SK-N-SH treated with all-trans-retinoic acid at 6 μM for 48 hours (cell line): ENCODE results near the gene CDC42EP2.

Experiments used
- ATAC-seq: fragments of 200-7000 bp; cut with Tn5 transposase; 3 replicates; pipeline ENCODE4 v1.9.1; 2020; ENCODE audit warnings: mild to moderate bottlenecking, moderate library complexity
- ARNTL ChIP-seq: fragments of 450-650 bp; formaldehyde crosslinking; IDR thresholded peaks from 2 replicates; pipeline ENCODE4 v1.5.0; 2020; ENCODE audit warnings: low read depth, mild to moderate bottlenecking, moderate library complexity, borderline replicate concordance
- BACH2 ChIP-seq: fragments of 250-450 bp; sonication (Bioruptor Pico); IDR thresholded peaks from 2 replicates; pipeline ENCODE4 v1.9.0; 2021; ENCODE audit warnings: mild to moderate bottlenecking, borderline replicate concordance
- CSDC2 ChIP-seq: fragments of 250-450 bp; sonication (Bioruptor Pico); IDR thresholded peaks from 2 replicates; pipeline ENCODE4 v1.5.0; 2020; ENCODE audit warnings: mild to moderate bottlenecking, moderate library complexity
- ESRRG ChIP-seq: fragments of 250-450 bp; sonication (Bioruptor Pico); IDR thresholded peaks from 2 replicates; pipeline ENCODE4 v1.6.1; 2021; ENCODE audit warnings: mild to moderate bottlenecking
- GLIS3 ChIP-seq: fragments of 250-450 bp; sonication (Bioruptor Pico); IDR thresholded peaks from 2 replicates; pipeline ENCODE4 v1.5.0; 2020; ENCODE audit warnings: mild to moderate bottlenecking, moderate library complexity
- ISL1 ChIP-seq: fragments of 250-450 bp; sonication (Bioruptor Pico); IDR thresholded peaks from 2 replicates; pipeline ENCODE4 v2.1.2; 2022; ENCODE audit warnings: mild to moderate bottlenecking, moderate library complexity
- OSR1 ChIP-seq: fragments of 250-450 bp; sonication (Bioruptor Pico); IDR thresholded peaks from 2 replicates; pipeline ENCODE4 v1.8.0; 2022; ENCODE audit warnings: moderate library complexity, mild to moderate bottlenecking, inconsistent platforms
- POU6F1 ChIP-seq: fragments of 250-450 bp; sonication (Bioruptor Pico); IDR thresholded peaks from 2 replicates; pipeline ENCODE4 v1.8.0; 2021; ENCODE audit warnings: low read depth, mild to moderate bottlenecking, moderate library complexity, borderline replicate concordance
- PPARA ChIP-seq: fragments of 250-450 bp; sonication (Bioruptor Pico); IDR thresholded peaks from 2 replicates; pipeline ENCODE4 v1.5.0; 2020; ENCODE audit warnings: mild to moderate bottlenecking, borderline replicate concordance
- RARB ChIP-seq: fragments of 250-450 bp; sonication (Bioruptor Pico); IDR thresholded peaks from 2 replicates; pipeline ENCODE4 v1.8.0; 2021; ENCODE audit warnings: mild to moderate bottlenecking, moderate library complexity
- SNAI2 ChIP-seq: fragments of 250-450 bp; sonication (Bioruptor Pico); IDR thresholded peaks from 2 replicates; pipeline ENCODE4 v1.5.0; 2020; ENCODE audit warnings: mild to moderate bottlenecking, moderate library complexity
- TCF4 ChIP-seq: fragments of 250-450 bp; sonication (Bioruptor Pico); IDR thresholded peaks from 2 replicates; pipeline ENCODE4 v1.8.0; 2021; ENCODE audit warnings: mild to moderate bottlenecking, moderate library complexity, borderline replicate concordance
- TOX ChIP-seq: fragments of 250-450 bp; sonication (Bioruptor Pico); IDR thresholded peaks from 2 replicates; pipeline ENCODE4 v1.8.0; 2021; ENCODE audit warnings: mild to moderate bottlenecking, moderate library complexity, borderline replicate concordance
- ZC3H10 ChIP-seq: fragments of 250-450 bp; sonication (Bioruptor Pico); IDR thresholded peaks from 2 replicates; pipeline ENCODE4 v1.5.1; 2021; ENCODE audit warnings: mild to moderate bottlenecking, moderate library complexity
- ZFP3 ChIP-seq: fragments of 250-450 bp; sonication (Bioruptor Pico); IDR thresholded peaks from 2 replicates; pipeline ENCODE4 v1.5.0; 2020; ENCODE audit warnings: mild to moderate bottlenecking, moderate library complexity
- ZFP30 ChIP-seq: fragments of 450-650 bp; formaldehyde crosslinking; IDR thresholded peaks from 2 replicates; pipeline ENCODE4 v1.5.0; 2022; ENCODE audit warnings: mild to moderate bottlenecking, moderate library complexity
- ZNF565 ChIP-seq: fragments of 450-650 bp; formaldehyde crosslinking; conservative IDR thresholded peaks from 2 replicates; pipeline ENCODE4 v1.5.0; 2020; ENCODE audit warnings: low read depth, mild to moderate bottlenecking, moderate library complexity
- ZNF70 ChIP-seq: fragments of 450-650 bp; formaldehyde crosslinking; IDR thresholded peaks from 2 replicates; pipeline ENCODE4 v1.5.0; 2020; ENCODE audit warnings: mild to moderate bottlenecking, moderate library complexity
- ZNF8 ChIP-seq: fragments of 450-650 bp; formaldehyde crosslinking; IDR thresholded peaks from 2 replicates; pipeline ENCODE4 v1.5.0; 2020; ENCODE audit warnings: mild to moderate bottlenecking, moderate library complexity
- TF ChIP-seq, protein P1 (sequence below): fragments of 250-450 bp; sonication (Bioruptor Pico); IDR thresholded peaks from 2 replicates; pipeline ENCODE4 v1.5.1; 2020; ENCODE audit warnings: low read depth, mild to moderate bottlenecking, moderate library complexity
- TF ChIP-seq, protein P2 (sequence below): fragments of 250-450 bp; sonication (Bioruptor Pico); IDR thresholded peaks from 2 replicates; pipeline ENCODE4 v1.5.0; 2020; ENCODE audit warnings: mild to moderate bottlenecking, moderate library complexity
- TF ChIP-seq, protein P3 (sequence below): fragments of 250-450 bp; sonication (Bioruptor Pico); IDR thresholded peaks from 2 replicates; pipeline ENCODE4 v1.5.1; 2021; ENCODE audit warnings: mild to moderate bottlenecking, moderate library complexity
- TF ChIP-seq, protein P4 (sequence below): fragments of 250-450 bp; sonication (Bioruptor Pico); IDR thresholded peaks from 2 replicates; pipeline ENCODE4 v1.8.0; 2020; ENCODE audit warnings: mild to moderate bottlenecking, moderate library complexity, borderline replicate concordance

Gene CDC42EP2

DNA sequence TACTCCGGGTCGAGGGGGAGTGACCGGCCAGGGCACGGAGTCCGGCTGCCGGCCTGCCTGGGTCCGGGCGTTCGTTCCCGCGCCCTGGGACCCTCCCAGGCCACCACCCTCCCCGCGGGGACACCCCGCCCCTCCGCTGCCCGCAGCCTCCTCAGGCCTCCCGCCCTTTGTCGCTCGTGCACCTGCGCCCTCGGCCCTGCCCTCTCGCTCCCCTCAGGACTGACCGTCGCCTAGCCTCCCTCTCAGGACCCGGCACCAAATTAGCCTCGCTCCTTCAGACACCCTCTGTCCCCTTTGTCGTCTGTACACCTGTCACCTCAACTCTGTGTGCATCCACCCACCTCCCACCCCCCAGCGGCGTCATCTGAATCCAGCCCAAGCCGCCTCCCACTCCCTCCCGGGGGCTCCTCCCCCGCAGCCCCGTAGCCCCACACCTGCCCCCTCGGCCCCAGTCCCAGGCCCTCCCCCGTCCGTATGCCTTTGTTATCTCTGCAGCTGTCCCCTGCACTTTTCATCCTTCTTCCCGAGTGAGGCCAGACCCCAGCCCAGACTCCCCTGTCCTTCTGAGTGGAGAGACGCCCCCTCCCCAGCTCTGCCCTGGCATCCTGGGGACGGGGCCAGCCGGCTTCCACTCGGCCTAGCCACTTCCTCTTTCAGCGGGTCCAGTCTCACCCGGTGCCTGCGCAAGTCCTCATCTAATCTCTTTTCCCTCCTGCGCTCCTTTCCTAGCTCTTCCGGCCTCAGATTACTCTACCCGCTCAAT, 40.5 kb downstream of the CDC42EP2 start:
- TF ChIP-seq SNAI2 (CRISPR knock-in tag) (no peak), ZFP3 (CRISPR knock-in tag) (no peak), ZNF565 (no peak), BACH2 (CRISPR knock-in tag) (no peak), RARB (no peak), GLIS3 (no peak), POU6F1 (CRISPR knock-in tag) (no peak), ESRRG (CRISPR knock-in tag) (no peak), ZC3H10 (CRISPR knock-in tag) (no peak), TCF4 (CRISPR knock-in tag) (no peak), CSDC2 (CRISPR knock-in tag) (no peak)
- TF ChIP-seq, protein P1, sequence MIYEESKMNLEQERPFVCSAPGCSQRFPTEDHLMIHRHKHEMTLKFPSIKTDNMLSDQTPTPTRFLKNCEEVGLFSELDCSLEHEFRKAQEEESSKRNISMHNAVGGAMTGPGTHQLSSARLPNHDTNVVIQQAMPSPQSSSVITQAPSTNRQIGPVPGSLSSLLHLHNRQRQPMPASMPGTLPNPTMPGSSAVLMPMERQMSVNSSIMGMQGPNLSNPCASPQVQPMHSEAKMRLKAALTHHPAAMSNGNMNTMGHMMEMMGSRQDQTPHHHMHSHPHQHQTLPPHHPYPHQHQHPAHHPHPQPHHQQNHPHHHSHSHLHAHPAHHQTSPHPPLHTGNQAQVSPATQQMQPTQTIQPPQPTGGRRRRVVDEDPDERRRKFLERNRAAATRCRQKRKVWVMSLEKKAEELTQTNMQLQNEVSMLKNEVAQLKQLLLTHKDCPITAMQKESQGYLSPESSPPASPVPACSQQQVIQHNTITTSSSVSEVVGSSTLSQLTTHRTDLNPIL, result no peak
- TF ChIP-seq, protein P2, sequence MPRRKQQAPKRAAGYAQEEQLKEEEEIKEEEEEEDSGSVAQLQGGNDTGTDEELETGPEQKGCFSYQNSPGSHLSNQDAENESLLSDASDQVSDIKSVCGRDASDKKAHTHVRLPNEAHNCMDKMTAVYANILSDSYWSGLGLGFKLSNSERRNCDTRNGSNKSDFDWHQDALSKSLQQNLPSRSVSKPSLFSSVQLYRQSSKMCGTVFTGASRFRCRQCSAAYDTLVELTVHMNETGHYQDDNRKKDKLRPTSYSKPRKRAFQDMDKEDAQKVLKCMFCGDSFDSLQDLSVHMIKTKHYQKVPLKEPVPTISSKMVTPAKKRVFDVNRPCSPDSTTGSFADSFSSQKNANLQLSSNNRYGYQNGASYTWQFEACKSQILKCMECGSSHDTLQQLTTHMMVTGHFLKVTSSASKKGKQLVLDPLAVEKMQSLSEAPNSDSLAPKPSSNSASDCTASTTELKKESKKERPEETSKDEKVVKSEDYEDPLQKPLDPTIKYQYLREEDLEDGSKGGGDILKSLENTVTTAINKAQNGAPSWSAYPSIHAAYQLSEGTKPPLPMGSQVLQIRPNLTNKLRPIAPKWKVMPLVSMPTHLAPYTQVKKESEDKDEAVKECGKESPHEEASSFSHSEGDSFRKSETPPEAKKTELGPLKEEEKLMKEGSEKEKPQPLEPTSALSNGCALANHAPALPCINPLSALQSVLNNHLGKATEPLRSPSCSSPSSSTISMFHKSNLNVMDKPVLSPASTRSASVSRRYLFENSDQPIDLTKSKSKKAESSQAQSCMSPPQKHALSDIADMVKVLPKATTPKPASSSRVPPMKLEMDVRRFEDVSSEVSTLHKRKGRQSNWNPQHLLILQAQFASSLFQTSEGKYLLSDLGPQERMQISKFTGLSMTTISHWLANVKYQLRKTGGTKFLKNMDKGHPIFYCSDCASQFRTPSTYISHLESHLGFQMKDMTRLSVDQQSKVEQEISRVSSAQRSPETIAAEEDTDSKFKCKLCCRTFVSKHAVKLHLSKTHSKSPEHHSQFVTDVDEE (CRISPR knock-in tag), result no peak
- TF ChIP-seq, protein P3, sequence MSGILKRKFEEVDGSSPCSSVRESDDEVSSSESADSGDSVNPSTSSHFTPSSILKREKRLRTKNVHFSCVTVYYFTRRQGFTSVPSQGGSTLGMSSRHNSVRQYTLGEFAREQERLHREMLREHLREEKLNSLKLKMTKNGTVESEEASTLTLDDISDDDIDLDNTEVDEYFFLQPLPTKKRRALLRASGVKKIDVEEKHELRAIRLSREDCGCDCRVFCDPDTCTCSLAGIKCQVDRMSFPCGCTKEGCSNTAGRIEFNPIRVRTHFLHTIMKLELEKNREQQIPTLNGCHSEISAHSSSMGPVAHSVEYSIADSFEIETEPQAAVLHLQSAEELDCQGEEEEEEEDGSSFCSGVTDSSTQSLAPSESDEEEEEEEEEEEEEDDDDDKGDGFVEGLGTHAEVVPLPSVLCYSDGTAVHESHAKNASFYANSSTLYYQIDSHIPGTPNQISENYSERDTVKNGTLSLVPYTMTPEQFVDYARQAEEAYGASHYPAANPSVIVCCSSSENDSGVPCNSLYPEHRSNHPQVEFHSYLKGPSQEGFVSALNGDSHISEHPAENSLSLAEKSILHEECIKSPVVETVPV, result no peak
- ATAC-seq, result peak; percentile 12

- no peak for ATAC-seq
- no peak for TF ChIP-seq TOX (CRISPR knock-in tag)
- no peak for TF ChIP-seq ZC3H10 (CRISPR knock-in tag)
- TF ChIP-seq RARB, result no peak
- TF ChIP-seq ZNF70 (CRISPR knock-in tag), result no peak
- TF ChIP-seq, protein P2 (CRISPR knock-in tag), result no peak
- TF ChIP-seq GLIS3, result no peak
- TF ChIP-seq ESRRG (CRISPR knock-in tag), result no peak
Observed at GRCh38 chr11:65355776-65356393, 41.2 kb downstream of the CDC42EP2 start.

DNA sequence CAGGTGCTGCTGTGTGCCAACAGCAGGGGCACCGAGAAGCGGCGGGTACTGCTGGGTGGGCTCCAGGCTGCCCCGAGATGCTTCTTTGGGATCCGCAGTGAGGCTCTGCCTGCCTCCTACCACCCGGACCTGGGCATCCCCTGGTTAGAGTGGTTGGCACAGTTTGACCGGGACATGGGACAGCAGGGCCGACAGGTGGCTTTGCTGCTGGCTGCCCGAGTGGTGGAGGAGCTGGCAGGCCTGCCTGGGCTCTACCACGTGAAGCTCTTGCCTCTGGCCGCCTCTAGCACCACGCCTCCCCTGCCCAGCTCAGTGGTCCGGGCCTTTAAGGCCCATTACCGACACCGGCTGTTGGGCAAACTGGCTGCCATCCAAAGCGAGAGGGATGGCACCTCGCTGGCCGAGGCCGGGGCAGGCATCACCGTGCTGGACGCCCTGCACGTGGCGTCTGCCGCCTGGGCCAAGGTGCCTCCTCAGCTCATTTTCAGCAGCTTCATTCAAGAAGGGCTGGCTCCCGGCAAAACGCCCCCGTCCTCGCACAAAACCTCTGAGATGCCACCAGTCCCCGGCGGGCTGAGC, 41.8 kb downstream of the CDC42EP2 start:
- no peak for ATAC-seq
- TF ChIP-seq ISL1 (CRISPR knock-in tag) (no peak), ARNTL (CRISPR knock-in tag) (no peak), CSDC2 (CRISPR knock-in tag) (no peak), PPARA (no peak), ZNF8 (no peak), OSR1 (no peak), ZNF70 (CRISPR knock-in tag) (no peak), ZFP30 (CRISPR knock-in tag) (no peak), TCF4 (CRISPR knock-in tag) (no peak), RARB (no peak), TOX (CRISPR knock-in tag) (no peak)
- TF ChIP-seq, protein P4, sequence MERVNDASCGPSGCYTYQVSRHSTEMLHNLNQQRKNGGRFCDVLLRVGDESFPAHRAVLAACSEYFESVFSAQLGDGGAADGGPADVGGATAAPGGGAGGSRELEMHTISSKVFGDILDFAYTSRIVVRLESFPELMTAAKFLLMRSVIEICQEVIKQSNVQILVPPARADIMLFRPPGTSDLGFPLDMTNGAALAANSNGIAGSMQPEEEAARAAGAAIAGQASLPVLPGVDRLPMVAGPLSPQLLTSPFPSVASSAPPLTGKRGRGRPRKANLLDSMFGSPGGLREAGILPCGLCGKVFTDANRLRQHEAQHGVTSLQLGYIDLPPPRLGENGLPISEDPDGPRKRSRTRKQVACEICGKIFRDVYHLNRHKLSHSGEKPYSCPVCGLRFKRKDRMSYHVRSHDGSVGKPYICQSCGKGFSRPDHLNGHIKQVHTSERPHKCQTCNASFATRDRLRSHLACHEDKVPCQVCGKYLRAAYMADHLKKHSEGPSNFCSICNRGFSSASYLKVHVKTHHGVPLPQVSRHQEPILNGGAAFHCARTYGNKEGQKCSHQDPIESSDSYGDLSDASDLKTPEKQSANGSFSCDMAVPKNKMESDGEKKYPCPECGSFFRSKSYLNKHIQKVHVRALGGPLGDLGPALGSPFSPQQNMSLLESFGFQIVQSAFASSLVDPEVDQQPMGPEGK (CRISPR knock-in tag), result no peak
- TF ChIP-seq, protein P1, result no peak
